HG03280 (cell line): ENCODE results near the gene ARHGEF33.
A peak's percentile ranks its signal among the peaks of the same experiment; 100 is the strongest.

Source experiments
- ATAC-seq: cut with Tn5 transposase; IDR thresholded peaks from one replicate; pipeline ENCODE4 v1.9.1; 2021; ENCODE audit warnings: mild to moderate bottlenecking, moderate library complexity; ENCODE audit not compliant: unreplicated experiment

ARHGEF33 gene

GRCh38 chr2:38889575-38889974 lies at the start of gene ARHGEF33:
Gene ARHGEF33, plus strand, starts transcription at chr2:38889875. Its CDS starts 29,573 bp downstream, at chr2:38919448.
- ATAC-seq, result no peak

DNA sequence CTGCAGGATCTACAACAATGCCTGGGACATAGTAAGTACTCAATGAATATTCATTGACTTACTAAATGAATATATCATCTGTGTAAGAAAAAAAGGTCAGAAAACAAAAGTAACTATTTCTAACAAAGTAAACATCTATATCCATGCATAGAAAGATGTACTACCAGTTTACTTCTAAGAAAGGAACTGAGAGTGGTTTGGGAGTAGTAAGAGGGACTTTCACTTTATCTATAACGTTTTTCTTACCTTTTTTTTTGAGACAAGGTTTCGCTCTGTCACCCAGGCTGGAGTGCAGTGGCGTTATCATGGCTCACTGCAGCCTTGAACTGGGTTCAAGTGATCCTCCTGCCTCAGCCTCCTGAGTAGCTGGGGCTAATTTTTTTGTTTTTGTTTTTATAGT lies 39.6 kb upstream of the ARHGEF33 start:
- ATAC-seq, result peak; percentile 74

- ATAC-seq, result no peak
These were observed 33.5 kb upstream of the ARHGEF33 start for GRCh38 chr2:38856165-38856564.

DNA sequence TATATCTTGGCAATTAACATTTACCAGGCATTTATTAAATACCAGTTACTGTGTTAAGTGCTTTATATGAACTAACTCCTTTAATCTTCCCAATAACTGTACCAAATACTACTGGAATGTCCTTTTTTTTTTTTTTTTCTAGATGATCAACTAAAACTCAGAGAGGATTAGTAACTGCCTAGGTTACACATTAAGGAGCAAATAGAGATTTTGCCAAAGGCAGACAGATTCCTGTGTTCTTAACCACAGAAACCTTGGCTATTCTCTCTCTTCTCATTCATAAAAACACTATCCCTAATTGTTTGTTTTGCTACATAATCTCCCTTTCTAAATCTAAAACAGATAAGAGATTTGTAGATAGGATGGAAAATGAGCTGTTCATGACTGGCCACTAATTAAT lies 27.2 kb upstream of the ARHGEF33 start:
- no peak for ATAC-seq

GRCh38 chr2:38863061-38863695 lies 26.5 kb upstream of the ARHGEF33 start:
- ATAC-seq, result peak; percentile 54

DNA sequence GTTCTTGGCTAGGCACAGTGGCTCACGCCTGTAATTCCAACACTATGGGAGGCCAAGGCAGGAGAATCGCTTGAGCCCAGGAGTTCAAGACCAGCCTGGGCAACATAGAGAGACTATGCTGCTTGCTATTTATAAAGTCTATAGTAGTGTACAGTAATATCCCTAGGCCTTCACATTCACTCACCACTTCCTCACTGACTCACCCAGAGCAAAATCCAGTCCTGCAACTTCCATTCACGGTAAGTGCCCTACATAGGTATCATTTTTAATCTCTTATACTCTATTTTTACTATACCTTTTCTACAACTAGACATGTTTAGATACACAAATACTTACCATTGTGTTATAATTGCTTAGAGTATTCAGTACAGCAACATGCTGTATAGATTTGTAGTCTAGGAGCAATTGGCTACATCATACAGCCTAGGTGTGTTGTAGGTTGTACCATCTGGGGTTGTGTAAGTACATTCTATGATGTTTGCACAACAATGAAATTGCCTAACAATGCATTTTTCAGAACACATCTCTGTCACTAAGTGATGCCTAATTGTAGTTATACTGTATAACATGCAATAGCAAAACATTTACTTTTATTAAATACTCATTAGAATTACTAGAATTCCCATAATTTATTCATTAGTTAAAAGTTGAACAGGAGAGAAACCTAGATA lies 22.8 kb upstream of the ARHGEF33 start:
- no peak for ATAC-seq

DNA sequence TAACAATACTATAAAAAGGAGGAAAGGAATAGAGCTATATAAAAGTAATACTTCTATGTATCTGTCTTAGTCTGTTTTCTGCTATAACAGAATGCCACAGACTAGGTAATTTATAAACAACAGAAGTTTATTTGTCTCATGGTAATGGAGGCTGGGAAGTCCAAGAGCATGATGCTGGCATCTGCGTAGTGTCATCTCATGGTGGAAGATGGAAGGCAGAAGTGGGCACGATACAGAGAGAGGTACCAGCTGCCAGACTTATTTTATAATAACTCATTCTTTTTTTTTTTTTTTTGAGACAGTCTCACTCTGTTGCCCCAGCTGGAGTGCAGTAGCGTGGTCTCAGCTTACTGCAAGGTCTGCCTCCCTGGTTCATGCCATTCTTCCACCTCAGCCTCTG lies 18.2 kb upstream of the ARHGEF33 start:
- no peak for ATAC-seq

DNA sequence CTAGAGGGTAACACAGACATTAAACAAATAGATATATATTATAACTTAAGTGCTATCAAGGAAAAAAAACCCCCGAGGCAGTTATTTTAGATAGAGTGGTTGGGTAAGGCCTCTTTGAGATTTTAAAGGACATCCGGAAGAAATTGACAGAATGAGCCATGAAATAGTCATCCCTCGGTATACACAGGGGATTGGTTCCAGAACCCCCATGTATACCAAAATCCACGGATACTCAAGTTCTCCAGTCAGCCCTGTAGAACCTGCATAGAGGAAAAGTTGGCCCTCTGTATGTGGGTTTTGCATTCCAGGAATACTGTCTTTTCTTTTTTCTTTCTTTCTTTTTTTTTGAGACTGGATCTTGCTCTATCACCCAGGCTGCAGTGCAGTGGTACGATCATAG lies 15.9 kb upstream of the ARHGEF33 start:
- no peak for ATAC-seq

DNA sequence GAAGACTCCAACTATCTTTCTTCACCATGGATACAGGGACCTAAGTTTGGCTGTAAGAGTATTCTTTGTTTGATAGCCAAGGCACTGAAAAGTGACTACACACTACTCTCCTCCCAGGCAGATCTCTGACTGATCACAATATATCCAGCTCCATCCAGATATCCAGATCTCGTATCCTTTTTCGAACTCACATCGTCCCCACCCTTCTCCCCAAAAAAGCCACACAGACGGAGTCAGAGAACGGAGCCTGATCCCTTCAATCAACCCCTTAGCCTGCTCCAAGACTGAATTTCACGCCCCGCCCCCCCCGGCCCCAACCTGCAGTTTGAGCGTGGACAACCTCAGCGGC lies 14.5 kb upstream of the ARHGEF33 start:
- ATAC-seq, result no peak

GRCh38 chr2:38875576-38876367 lies 13.9 kb upstream of the ARHGEF33 start, which contains the start of the genes DHX57 and MORN2:
Gene DHX57, minus strand, starts transcription at chr2:38875934. Its CDS starts 7,529 bp downstream, at chr2:38868405.
Gene MORN2, plus strand, starts transcription at chr2:38875976.
- ATAC-seq, result peak; percentile 100

GRCh38 chr2:38876407-38876806 lies 13.3 kb upstream of the ARHGEF33 start:
- ATAC-seq, result no peak

DNA sequence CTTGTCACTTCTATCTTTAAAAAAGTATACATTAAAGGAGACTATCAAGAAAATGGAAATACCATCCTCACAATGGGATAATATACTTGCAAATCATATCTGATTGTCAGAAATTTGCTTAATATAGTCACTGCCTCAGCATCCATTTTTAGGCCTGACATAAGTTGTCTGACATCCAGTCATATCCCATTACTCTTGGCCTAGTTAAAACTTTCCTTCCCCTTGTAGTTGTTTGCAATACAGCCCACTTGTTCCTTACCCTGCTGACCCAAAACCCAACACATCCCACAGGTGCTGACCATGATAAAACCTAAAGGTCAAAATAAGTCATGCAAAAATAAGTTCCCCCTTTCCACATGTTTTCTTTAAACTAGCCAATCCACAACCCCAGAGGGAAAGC lies 3.6 kb upstream of the ARHGEF33 start:
- no peak for ATAC-seq

DNA sequence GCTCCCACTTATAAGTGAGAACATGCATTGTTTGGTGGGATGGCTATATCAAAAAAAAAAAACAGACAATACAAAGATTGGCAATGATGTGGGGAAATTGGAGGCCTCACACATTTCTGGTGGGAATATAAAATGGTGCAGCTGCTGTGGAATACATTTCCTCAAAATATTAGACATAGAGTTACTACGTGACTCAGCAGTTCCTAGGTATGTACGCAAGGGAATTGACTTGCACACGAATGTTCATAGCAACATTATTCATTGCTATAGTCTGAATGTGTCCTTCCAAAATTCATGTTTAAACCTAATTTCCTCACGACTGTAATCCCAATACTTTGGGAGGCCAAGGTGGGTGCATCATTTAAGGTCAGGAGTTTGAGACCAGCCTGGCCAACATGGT lies 2.3 kb upstream of the ARHGEF33 start:
- no peak for ATAC-seq

DNA sequence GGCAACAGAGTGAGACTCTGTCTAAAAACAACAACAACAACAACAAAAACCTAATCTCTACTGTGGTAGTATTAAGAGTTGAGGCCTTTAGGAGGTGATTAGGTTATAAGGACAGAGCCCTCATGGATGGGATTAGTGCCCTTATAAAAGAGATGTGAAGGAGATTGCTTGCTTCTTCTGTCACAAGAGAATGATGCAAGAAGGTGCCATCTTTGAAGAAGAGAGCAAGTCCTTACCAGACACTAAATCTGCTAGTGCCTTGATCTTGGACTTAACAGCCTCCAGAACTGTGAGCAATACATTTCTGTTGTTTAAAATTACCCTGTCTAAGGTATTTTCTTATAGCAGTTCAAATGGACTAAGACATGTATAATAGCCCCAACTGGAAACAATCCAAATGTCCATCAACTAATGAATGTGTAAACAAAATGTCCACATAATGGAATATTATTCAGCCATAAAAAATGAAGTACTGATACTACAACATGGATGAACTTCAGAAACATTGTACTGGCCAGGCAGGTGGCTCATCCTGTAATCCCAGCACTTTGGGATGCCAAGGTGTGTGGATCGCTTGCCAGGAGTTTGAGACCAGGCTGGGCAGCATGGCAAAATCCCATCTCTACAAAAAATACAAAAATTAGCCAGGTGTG lies 1.6 kb upstream of the ARHGEF33 start:
- ATAC-seq, result no peak

- no peak for ATAC-seq
These were observed 630 bp upstream of the ARHGEF33 start for GRCh38 chr2:38889045-38889444.

- no peak for ATAC-seq
These were observed 3.1 kb downstream of the ARHGEF33 start for GRCh38 chr2:38892819-38893218.

- ATAC-seq, result no peak
These were observed 8.6 kb downstream of the ARHGEF33 start for GRCh38 chr2:38898256-38898655.

DNA sequence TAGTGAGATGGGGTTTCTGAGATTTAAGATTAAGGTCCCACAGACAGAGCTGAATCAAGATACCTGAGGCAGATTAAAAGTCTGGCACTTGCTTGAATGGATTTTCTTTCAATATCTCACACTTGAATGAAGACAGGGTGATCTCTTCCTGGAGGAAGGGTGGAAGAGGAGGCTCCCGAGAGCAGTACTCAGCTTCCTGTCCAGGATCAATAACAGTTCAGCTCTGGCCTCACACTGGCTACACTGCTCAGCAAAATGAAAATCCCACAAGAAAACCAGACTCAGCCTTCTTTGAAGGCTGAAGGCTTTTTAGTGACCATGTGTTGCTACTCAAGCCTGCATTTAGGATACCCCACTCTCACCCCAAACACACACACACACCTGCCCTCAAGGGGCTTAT lies 11.1 kb downstream of the ARHGEF33 start:
- no peak for ATAC-seq

GRCh38 chr2:38905251-38905650 lies 15.6 kb downstream of the ARHGEF33 start:
- ATAC-seq, result no peak

DNA sequence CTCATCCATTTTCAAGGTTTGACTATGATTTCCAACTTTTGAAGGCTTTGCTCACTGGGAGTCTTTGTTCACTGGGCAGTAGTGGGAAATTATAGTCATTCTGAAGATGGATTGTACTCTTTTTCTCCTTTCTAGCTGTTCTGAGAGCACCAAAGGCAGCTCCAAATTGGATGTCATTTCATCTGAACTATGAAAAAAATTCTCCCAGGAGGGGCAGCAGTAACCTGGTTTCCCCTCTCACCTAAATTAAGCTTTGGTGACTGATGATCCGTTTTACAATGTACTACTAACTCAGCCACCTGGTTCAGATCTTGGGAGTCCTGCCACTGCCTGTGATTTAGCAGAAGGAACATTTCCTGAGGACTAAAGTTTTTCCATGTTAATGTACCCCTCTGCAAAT lies 17.6 kb downstream of the ARHGEF33 start:
- ATAC-seq, result no peak
